Muscle of arm (tissue), 14 donors: ENCODE results near the gene SLC66A3. TPM values are rescaled to one million over a fixed set of nuclear protein-coding genes. Genes with fewer than 3 reads are reported as not detected.

Experiments used
- DNase-seq: peaks from one replicate; pipeline ENCODE4 v3.0.0-alpha.2; 2013
- long read RNA-seq, 11 donors: transcript quantifications; one replicate each; lab custom pipeline, GENCODE V29; 2026
- polyA plus RNA-seq, 12 donors: library from polyadenylated mRNA; unstranded; fragments of 120-200 nt; gene quantifications; one replicate each; pipeline ENCODE4 v1.2.1, GENCODE V29; 2013; ENCODE audit not compliant: insufficient read length in 12 of 12

The SLC66A3 gene
- 10 to 100 TPM in 10 of 12 donors, not detected in 2; 10.8 to 21.7 (median 14.4) TPM for polyA plus RNA-seq
- long read RNA-seq, donor 1, transcript PQLC3-201 (7 exons, 1,830 nt) = major isoform, 5 of 116 reads
- long read RNA-seq, donor 1, partial matches to known transcripts = 109 of 116 reads
- long read RNA-seq, donor 1, other reads (novel, unspliced or antisense) = 0 of 116 reads
- long read RNA-seq, donor 2, transcript PQLC3-201 (7 exons, 1,830 nt) = major isoform, 8 of 17 reads
- long read RNA-seq, donor 2, partial matches to known transcripts = 5 of 17 reads
- long read RNA-seq, donor 2, other reads (novel, unspliced or antisense) = 0 of 17 reads
- long read RNA-seq, donor 3, partial matches to known transcripts = 5 of 6 reads
- long read RNA-seq, donor 3, other reads (novel, unspliced or antisense) = 0 of 6 reads
- long read RNA-seq, donor 4, partial matches to known transcripts = 0 of 2 reads
- long read RNA-seq, donor 4, other reads (novel, unspliced or antisense) = 0 of 2 reads
- long read RNA-seq, donor 5, transcript PQLC3-201 (7 exons, 1,830 nt) = major isoform, 8 of 13 reads
- long read RNA-seq, donor 5, partial matches to known transcripts = 0 of 13 reads
- long read RNA-seq, donor 5, other reads (novel, unspliced or antisense) = 0 of 13 reads
- long read RNA-seq, donor 6, partial matches to known transcripts = 0 of 3 reads
- long read RNA-seq, donor 6, other reads (novel, unspliced or antisense) = 0 of 3 reads
- long read RNA-seq, donor 7, partial matches to known transcripts = 0 of 4 reads
- long read RNA-seq, donor 7, other reads (novel, unspliced or antisense) = 0 of 4 reads
- long read RNA-seq, donor 8, partial matches to known transcripts = 0 of 5 reads
- long read RNA-seq, donor 8, other reads (novel, unspliced or antisense) = 0 of 5 reads
- long read RNA-seq, donor 9, partial matches to known transcripts = 0 of 3 reads
- long read RNA-seq, donor 9, other reads (novel, unspliced or antisense) = 0 of 3 reads
- long read RNA-seq, donor 10, transcript PQLC3-201 (7 exons, 1,830 nt) = major isoform, 8 of 11 reads
- long read RNA-seq, donor 10, partial matches to known transcripts = 0 of 11 reads
- long read RNA-seq, donor 10, other reads (novel, unspliced or antisense) = 0 of 11 reads
- long read RNA-seq, donor 11, transcript PQLC3-201 (7 exons, 1,830 nt) = major isoform, 5 of 6 reads
- long read RNA-seq, donor 11, partial matches to known transcripts = 0 of 6 reads
- long read RNA-seq, donor 11, other reads (novel, unspliced or antisense) = 0 of 6 reads

- peak; percentile 84 for DNase-seq
Observed at GRCh38 chr2:11155381-11156035, at the start of gene SLC66A3. Gene SLC66A3, plus strand, starts transcription at chr2:11155467. Its CDS starts 80 bp downstream, at chr2:11155547.

DNA sequence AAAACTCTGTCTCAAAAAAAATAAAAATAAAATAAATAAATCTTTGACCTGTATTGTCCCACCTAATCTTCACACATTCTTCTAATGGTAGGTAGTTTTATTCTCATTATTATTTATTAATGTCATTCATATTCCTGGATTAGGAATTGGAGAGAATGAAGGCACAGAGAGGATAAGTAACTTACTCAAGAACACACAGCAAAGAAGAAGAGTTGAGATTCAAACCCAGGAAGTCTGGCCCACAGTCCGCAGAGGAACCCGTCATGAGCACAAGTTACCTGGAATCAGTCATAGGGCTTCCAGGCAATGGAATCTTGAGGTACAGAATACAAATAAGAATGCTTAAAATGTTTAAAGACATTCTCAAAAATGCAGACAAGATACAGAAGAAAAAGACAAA is 46.3 kb upstream of the SLC66A3 start:
- no peak for DNase-seq

- no peak for DNase-seq
Observed at GRCh38 chr2:11112870-11113428, 42.3 kb upstream of the SLC66A3 start.

DNA sequence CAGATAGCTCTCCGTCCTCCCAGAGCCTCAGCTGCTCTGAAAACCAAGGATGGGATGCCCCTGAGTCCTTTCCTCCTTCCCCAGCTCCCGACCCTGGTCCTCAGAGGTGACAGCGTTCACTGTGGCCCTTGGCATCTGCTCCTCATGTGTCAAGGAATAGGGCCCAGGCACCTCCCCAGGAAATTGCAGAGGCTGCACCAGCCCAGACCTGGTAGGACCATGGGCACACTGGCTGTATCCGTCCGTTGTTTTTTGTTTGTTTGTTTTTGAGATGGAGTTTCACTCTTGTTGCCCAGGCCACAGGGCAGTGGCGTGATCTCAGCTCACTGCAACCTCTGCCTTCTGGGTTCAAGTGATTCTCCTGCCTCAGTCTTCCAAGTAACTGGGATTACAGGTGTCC is 37.5 kb upstream of the SLC66A3 start:
- DNase-seq = no peak

GRCh38 chr2:11118761-11119160 is 36.5 kb upstream of the SLC66A3 start:
- no peak for DNase-seq

- no peak for DNase-seq
Observed at GRCh38 chr2:11121099-11121822, 34.0 kb upstream of the SLC66A3 start.

- DNase-seq = no peak
Observed at GRCh38 chr2:11121823-11122155, 33.5 kb upstream of the SLC66A3 start.

GRCh38 chr2:11122380-11122779 is 32.9 kb upstream of the SLC66A3 start:
- no peak for DNase-seq

GRCh38 chr2:11123001-11123809 is 32.1 kb upstream of the SLC66A3 start:
- DNase-seq = no peak

DNA sequence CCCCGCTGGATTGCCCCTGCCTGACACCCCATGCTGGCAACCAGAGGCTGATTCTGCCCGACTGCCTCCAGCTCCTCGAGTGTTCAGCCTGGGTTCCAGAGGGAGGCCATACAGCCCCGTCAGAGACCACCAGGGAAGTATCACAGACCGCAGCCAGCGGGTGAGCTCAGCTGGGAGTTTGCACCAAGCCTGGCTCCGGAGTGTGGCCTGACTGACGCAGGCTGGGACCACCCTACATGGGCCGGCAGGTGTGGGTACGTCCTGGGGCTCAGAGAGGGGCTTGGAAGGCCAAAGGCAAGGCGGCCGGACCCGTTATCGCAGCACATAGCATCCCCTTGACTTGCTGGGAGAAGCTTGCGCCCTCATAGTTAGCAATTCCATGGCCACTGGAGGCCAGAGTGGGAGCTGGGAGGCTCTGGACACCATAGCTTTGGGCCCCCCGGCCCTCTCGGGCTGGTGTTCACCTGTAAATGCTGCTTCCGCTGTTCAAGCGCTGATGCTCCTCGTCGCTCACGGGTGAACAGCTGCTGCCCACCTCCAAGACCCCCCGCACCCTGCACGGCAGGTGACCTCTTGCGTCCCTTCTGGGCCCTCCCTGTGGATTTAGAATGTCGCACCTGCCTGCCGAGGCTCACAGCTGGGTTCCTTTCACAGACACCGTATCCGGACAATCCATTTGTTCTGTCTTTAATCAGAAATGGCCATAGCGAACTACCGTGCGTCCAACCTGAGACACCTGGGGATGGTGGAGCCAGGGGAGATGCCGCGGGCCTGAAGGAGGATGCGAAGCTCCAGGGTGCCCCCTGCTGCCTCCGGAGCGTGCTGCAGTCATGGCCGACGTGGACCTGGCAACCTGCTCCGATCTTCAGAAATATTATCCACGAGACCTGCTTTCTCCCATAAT is 31.2 kb upstream of the SLC66A3 start:
- no peak for DNase-seq

DNA sequence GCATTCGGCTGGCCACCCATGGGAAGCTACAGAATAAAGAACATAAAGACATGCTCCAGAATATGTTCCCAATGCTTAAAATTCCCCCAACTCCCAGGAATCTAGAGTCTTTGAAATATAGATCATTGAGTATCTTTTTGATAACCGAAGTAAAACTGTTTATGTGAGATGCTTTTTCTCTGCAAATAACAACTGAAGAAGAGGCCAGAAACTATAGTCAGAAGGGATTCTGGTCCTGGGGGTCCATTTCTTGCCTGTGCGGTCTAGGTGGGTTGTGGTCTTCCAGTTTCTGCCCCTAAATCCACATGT is 30.6 kb upstream of the SLC66A3 start:
- DNase-seq = no peak

DNA sequence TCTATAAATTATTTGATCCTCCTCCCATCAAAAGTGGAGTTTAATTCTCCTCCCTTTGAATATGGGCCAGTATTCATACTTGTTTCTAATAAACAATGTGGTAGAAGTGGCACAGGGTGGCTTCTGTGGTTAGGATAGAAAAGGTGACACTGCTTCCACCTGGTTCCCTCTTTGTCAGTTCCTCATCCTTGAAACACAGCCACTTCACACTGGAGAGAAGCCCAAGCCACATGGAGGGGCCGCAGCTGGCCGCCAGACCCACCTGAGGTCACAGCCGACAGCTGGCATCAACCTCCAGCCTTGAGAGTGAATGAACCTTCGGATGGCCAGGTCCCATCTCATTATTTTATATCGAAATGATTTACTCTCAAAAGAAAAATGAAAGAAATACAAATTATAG is 27.5 kb upstream of the SLC66A3 start:
- no peak for DNase-seq

DNA sequence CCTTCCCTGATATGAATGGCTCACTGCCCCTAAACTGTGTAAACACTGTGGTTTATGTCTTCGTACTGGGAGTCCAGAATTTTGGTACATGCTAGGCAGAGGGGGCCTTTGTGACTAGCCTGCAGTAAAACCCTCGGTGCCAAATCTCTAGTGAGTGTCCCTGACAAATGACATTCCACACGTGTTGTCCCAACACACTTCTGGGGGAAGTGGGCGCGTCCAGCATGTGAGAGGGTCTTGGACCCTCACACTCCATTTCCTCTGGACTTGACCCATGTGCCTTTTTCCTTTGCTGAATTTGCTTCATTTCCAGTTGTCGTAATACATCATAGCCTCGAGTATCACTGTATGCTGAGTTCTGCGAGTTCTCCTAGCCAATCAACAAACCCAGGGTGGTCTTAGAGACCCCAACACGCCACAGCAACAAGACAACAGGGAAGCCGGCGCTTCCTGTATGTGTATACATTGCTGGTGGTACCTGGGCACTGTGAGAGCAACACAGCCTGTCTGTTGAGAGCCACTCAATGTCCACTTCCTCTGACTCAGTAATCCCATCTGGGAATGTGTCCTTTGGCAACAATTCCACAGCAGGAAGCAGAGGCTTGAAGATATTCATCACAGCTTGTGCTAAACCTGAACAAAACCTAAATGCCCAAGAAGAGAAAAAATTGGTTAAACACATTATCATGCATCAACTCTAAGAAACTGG is 26.9 kb upstream of the SLC66A3 start:
- DNase-seq = no peak

DNA sequence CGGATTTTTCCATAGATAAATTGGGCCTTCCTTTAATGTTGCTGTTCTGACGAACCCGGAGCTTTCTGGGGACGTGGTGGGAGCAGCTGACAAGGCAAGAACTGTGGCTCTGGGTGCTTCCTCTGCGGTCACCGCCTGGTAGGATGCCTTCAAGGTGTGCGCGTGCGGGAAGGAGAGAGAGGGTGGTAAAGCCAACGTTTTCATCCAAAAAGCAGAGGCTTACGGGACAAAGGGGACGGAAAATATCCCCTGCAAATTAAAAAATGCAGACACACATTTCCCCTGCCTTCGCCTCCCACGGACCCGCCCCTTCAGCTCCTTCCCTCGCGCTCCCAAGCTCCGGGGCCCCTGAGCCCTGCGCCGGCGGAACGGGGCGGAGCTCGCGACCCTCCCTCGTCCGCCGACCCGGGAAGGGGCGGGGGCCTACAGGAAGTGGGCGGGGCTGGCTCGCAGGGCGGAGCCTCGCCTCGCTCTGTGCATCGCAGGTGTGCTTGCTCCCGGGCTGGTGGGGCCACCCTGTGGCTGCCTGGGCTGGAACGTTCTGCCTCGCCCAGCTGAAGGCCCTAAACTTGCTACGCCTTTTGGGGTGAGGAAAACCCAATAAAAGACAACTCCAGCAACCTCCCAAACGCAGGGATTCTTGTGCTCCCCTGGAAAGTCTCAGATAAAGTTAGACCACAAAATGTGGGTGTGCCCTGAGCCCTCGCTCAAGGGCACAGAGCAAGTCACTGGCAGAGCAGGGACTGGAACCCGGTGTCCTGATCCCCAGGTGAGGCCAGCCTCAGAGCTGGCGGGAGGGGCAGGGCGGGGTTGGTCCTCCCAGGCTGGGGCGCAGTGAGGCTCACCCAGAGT is 25.4 kb upstream of the SLC66A3 start:
- DNase-seq = no peak

DNA sequence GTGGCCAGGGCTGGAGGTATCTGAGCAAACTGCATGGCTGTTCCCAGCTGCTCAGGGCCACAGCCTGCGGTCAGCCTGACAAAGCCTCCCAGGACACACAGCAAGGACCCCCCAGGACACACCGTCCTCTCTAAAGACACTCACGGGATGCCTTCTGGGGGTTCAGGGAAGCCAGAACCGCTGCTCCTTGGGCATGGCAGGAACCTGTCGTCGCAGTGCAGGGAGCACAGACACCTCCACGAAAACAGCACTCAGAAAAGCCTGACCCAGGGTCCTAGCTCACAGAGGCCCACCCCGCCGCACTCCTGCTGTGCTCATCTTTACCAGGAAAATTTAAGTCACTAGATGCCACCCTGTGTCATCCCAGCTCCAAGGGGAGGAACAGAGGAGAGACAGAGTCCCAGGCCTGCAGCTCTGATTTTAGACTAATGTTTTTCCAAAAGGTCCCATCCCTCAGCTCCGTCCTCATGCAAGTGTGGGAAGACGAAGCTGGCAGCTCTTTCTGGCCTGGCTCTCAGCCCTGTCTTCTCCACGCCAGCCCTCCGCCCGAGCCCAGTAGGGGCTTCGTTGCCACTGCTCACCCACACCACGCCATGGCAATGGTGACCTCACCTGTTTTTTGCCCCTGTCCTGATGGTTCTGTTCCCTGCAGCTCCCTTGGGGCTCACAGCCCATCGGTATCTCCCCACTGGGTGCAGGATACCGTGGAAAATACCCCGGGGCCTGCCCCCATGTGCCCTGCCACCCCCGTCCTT is 23.9 kb upstream of the SLC66A3 start:
- no peak for DNase-seq

DNA sequence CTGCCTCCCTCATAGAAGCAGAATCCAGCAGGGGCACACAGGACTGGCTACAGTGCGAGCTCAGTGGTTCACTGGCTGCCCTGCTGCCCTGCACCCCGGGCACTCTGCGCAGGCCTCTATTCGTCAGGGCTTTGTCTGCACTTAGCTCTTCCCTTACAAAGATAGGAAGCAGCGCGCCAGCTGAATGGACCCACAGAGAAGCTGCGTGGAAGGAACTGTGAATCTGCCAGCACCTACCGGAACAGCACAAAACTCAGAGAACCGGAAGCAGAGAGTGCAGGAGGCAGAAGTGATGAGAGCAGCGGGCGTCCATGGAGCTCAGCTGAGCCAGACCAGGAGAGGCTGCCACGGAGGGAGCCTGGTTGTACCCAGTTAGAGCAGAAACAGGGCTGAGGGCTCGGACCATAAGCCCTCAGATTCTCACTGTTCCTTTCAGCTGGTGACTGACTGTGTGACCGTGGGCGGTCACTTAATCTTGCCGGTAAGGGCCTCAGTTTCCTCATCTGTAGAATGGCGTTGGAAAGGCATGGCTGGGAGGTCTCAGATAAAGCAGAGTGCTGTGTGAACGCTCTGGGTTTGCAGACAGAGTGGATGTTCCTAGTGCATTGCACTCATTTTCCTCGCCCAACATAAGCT is 23.1 kb upstream of the SLC66A3 start:
- no peak for DNase-seq
